PFSK-1 (cell line): Measurements from ENCODE around the gene TMEM255B.

Experiments
- POLR2AphosphoS5 ChIP-seq: IDR thresholded peaks from 2 replicates; pipeline ENCODE4 v1.6.1; 2012; ENCODE audit warnings: low read depth, mild to moderate bottlenecking, control low read depth, low read length, moderate library complexity
- TAF1 ChIP-seq: IDR thresholded peaks from 2 replicates; pipeline ENCODE4 v1.6.1; 2012; ENCODE audit warnings: low read length, control low read depth, borderline replicate concordance; ENCODE audit not compliant: insufficient read depth

DNA sequence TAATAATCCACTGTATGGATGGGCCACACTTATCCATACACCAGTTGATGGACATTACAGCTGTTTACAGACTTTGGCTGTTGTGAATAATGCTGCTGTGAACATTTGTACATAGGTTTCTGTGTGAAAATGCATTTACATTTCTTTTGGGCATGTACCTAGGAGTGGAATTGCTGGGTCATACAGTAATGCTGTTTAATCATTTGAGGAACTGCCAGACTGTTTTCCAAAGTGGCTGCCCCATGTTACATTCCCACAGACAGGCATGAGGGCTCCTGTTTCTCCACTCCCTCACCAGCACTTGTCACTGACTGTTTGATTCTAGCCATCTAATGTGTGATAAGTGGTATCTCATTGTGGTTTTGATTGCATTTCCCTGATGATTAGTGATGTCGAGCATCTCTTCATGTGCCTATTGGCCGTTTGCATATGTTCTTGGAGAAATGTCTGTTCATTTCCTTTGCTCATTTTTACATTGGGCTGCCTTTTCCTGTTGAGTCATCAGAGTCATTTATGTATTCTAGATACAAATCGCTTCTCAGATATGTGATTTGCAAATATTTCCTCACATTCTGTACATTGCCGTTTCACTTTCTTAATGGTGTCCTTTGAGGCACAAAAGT lies 12.8 kb downstream of the TMEM255B start:
- TF ChIP-seq POLR2AphosphoS5 (no peak), TAF1 (no peak)
